T-cell (primary cell): Measurements from ENCODE around the gene TAF4B. TPM values are rescaled to one million over a fixed set of nuclear protein-coding genes. Genes with fewer than 3 reads are reported as not detected.
"Not testable (repeated sequence)": the region's sequence is repeated elsewhere in the genome, so short reads cannot be mapped to it uniquely, and the experiment has no call there.

ENCODE experiments used
- ATAC-seq, 4 experiments: fragments of 200-7000 bp in 3 of 4; fragments of 150-1000 bp in 1 of 4; cut with Tn5 transposase; replicated peaks in 1 of 4; 1 replicate in 3 of 4; 2 replicates in 1 of 4; pipeline ENCODE4 v1.10.0; 2021; ENCODE audit warnings: moderate library complexity in 3 of 4, mild to moderate bottlenecking in 2 of 4, moderate number of reproducible peaks in 1 of 4
- CTCF ChIA-PET, 2 donors: fragments of 300-600 bp; sonication (Branson Sonifier 250); formaldehyde crosslinking; loops; one replicate each; lab custom pipeline; 2022; ENCODE audit warnings: antibody characterized with exemption in 2 of 2; lab: Charles Lee
- POLR2A ChIA-PET, 2 donors: fragments of 300-600 bp; sonication (Branson Sonifier 250); formaldehyde crosslinking; loops; one replicate each; lab custom pipeline; 2022; ENCODE audit warnings: antibody characterized with exemption in 2 of 2; lab: Charles Lee
- DNase-seq, 35 experiments: peaks; one replicate each; pipeline versions ENCODE4 v3.0.0 to v3.0.0-alpha.2; 2013 to 2023
- H3K27ac ChIP-seq: one replicate; pipeline ENCODE4 v1.5.1; 2013; ENCODE audit warnings: low read length
- H3K27me3 ChIP-seq, 2 experiments: replicated peaks in 1 of 2; 1 replicate in 1 of 2; 2 replicates in 1 of 2; pipeline versions ENCODE4 v1.6.1 to v1.7.0; 2013; ENCODE audit warnings: low read length in 1 of 2, mixed read lengths in 1 of 2; ENCODE audit not compliant: control insufficient read depth in 2 of 2, insufficient read depth in 2 of 2; ENCODE audit errors: extremely low read depth in 1 of 2
- H3K36me3 ChIP-seq, 2 donors: 1 replicate in 1 of 2; 2 replicates in 1 of 2; pipeline versions ENCODE4 v1.6.1 to v1.7.0; 2013; ENCODE audit warnings: low read length in 1 of 2; ENCODE audit not compliant: control insufficient read depth in 2 of 2, insufficient read depth in 1 of 2; ENCODE audit errors: extremely low read depth in 1 of 2
- H3K4me1 ChIP-seq, 2 experiments: 1 replicate in 1 of 2; 2 replicates in 1 of 2; pipeline versions ENCODE4 v1.6.1 to v1.7.0; 2013; ENCODE audit warnings: low read length in 2 of 2, mixed read lengths in 1 of 2; ENCODE audit not compliant: insufficient read depth in 2 of 2, control insufficient read depth in 1 of 2; ENCODE audit errors: extremely low read depth in 1 of 2
- H3K4me3 ChIP-seq, 2 donors: 1 replicate in 1 of 2; 2 replicates in 1 of 2; pipeline versions ENCODE4 v1.5.1 to v1.7.0; 2013; ENCODE audit warnings: mild to moderate bottlenecking in 2 of 2, low read length in 1 of 2, moderate library complexity in 1 of 2; ENCODE audit not compliant: control insufficient read depth in 1 of 2; ENCODE audit errors: extremely low read depth in 1 of 2
- H3K9me3 ChIP-seq: 2 replicates; pipeline ENCODE4 v1.7.0; 2013
- H3K27ac Mint-ChIP-seq, 2 donors: one replicate each; pipeline ENCODE4 v1.8.0; 2020 to 2021; ENCODE audit warnings: mild to moderate bottlenecking in 2 of 2, mixed read lengths in 2 of 2
- H3K27me3 Mint-ChIP-seq, 2 donors: one replicate each; pipeline ENCODE4 v1.8.0; 2021 to 2022; ENCODE audit warnings: mixed read lengths in 2 of 2
- H3K36me3 Mint-ChIP-seq: one replicate; pipeline ENCODE4 v1.8.0; 2021; ENCODE audit warnings: mixed read lengths
- H3K4me1 Mint-ChIP-seq, 3 donors: one replicate each; pipeline ENCODE4 v1.8.0; 2020 to 2022; ENCODE audit warnings: mixed read lengths in 3 of 3, mild to moderate bottlenecking in 1 of 3
- H3K4me3 Mint-ChIP-seq, 3 donors: one replicate each; pipeline ENCODE4 v1.8.0; 2020 to 2022; ENCODE audit warnings: mild to moderate bottlenecking in 3 of 3, mixed read lengths in 3 of 3, moderate library complexity in 3 of 3
- H3K9me3 Mint-ChIP-seq, 3 donors: one replicate each; pipeline ENCODE4 v1.8.0; 2020 to 2022; ENCODE audit warnings: mixed read lengths in 3 of 3
- WGBS: methylation state at CpG from one replicate; pipeline ENCODE4 v1.1.5; 2013; ENCODE audit warnings: missing lambda C conversion rate; ENCODE audit not compliant: insufficient coverage; 5-methylcytosine and 5-hydroxymethylcytosine counted together
- total RNA-seq, 35 experiments: library from RNA in 6 of 35; stranded (reverse) in 6 of 35; fragments of 120-200 nt in 1 of 35; gene quantifications; one replicate each; pipeline versions ENCODE4 v1.2.1 to v1.2.4 and lab custom pipeline; 2013 to 2026

Gene TAF4B
- total RNA-seq, 5 donors from 2014 or later (not counting 1 experiment from before 2014, with no cell fraction given) = 9.9 to 17.1 (median 13.2) TPM

DNA sequence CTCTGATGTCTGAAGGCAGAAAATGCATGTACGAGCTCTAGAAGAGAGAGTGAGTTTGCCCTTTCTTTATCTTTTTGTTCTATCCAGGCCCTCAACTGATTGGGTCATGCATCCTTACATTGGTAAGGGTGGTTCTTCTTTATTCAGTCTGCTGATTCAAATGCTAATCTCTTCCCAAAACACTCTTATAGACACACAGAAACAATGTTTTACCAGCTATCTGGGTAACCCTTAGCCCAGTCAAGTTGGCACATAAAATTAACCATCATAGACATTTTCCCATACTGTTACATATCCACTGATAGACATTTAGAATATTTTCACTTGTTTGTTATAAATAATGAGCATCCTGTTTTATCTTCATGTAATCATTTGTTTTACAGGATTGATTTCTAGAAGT lies 141.2 kb downstream of the TAF4B start:
- ChIA-PET CTCF (no interaction called here), POLR2A (no interaction called here)
- no peak overlapping the region for H3K27ac ChIP-seq
- peaks cover 0 to 4% of the 10 kb centered on the region in 2 donors for H3K36me3 ChIP-seq
- no peaks in the 10 kb centered on the region for H3K4me1 Mint-ChIP-seq
- no peak overlapping the region for H3K4me3 ChIP-seq
- DNase-seq (no peak), ATAC-seq (no peak)
- H3K9me3 ChIP-seq = no peaks in the 10 kb centered on the region
- H3K4me1 ChIP-seq = no peaks in the 10 kb centered on the region
- H3K27ac Mint-ChIP-seq = no peak overlapping the region
- WGBS = no CpG with 5 or more reads among the region's 1 CpG
- no peaks in the 10 kb centered on the region for H3K9me3 Mint-ChIP-seq
- no peaks in the 10 kb centered on the region for H3K27me3 ChIP-seq
- no peaks in the 10 kb centered on the region for H3K27me3 Mint-ChIP-seq
- no peak overlapping the region for H3K4me3 Mint-ChIP-seq
- peaks cover 33% of the 10 kb centered on the region for H3K36me3 Mint-ChIP-seq

DNA sequence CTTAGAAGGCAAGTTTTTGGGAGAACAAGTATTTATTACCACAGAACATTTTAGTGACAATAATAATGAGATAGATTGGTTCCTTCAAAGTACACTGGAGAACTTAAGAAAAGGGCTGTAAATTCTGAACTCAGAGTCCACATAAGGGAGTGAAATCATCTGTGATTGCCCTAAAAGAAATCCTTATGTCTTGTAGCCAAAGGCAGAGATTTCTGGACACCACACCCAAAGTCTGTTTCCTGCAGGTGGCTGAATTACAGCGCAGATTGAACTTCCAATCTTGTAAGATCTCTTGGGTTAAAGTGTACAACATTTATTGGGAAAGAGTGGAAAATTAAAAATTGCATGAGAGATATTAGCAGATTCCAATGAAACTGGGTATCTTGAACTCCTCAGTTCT lies 143.8 kb downstream of the TAF4B start:
- no peak overlapping the region for H3K4me3 Mint-ChIP-seq
- H3K27ac ChIP-seq = no peak overlapping the region
- no peak overlapping the region for H3K4me3 ChIP-seq
- no peaks in the 10 kb centered on the region for H3K9me3 ChIP-seq
- H3K27me3 ChIP-seq = no peaks in the 10 kb centered on the region
- peaks cover 0 to 4% of the 10 kb centered on the region in 2 donors for H3K36me3 ChIP-seq
- no CpG with 5 or more reads among the region's 1 CpG for WGBS
- no peaks in the 10 kb centered on the region for H3K27me3 Mint-ChIP-seq
- no peaks in the 10 kb centered on the region for H3K4me1 ChIP-seq
- H3K36me3 Mint-ChIP-seq = peaks cover 41% of the 10 kb centered on the region
- H3K4me1 Mint-ChIP-seq = no peaks in the 10 kb centered on the region
- ChIA-PET CTCF (no interaction called here), POLR2A (no interaction called here)
- no peak overlapping the region for H3K27ac Mint-ChIP-seq
- ATAC-seq = no peak
- H3K9me3 Mint-ChIP-seq = peaks cover 0 to under 1% (median 0%) of the 10 kb centered on the region in 3 donors
- no peak for DNase-seq

DNA sequence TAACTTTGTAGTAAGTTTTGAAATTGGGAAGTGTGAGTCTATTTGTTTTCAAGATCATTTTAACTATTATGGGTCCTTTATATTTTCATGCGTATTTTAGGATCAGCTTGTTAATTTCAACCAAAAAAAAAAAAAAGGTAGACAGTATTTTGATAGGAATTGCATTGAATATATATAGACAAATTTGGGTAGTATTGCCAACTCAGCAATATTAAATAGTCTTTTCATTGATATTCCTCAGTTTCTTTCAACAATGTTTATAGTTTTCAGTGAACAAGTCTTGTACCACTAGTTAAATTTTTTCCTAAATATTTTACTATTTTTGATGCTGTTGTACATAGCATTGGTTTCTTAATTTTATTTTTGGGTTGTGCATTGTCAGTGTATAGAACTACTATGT lies 149.9 kb downstream of the TAF4B start:
- no CpG with 5 or more reads among the region's 1 CpG for WGBS

DNA sequence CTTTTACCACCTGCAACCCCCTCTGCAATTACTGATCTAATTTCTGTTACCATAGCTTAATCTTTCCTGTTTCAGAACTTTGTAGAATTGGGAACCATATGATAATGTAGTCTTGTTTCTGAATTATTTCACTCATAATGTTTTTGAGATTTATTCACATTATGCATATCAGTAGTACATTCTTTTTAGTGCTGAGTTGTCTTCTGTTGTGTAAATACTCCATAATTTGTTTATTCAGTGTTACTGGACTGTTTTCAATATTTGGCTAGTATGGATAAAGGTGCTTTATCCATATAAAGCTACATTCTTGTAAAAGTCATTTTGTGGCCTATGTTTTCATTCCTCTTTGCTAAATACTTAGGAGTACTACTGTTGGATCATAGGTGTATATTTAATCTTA lies 152.5 kb downstream of the TAF4B start:
- Mint-ChIP-seq H3K27me3 (no peaks in the 10 kb centered on the region), H3K4me1 (peaks cover 0 to 2% (median 0%) of the 10 kb centered on the region in 3 donors), H3K36me3 (peaks cover 23% of the 10 kb centered on the region), H3K27ac (no peak overlapping the region), H3K4me3 (no peak overlapping the region), H3K9me3 (peaks cover 0 to 3% (median 0%) of the 10 kb centered on the region in 3 donors)
- ChIA-PET POLR2A (no interaction called here), CTCF (interaction anchor here in 1 of 2 donors (1.0 kb wide), 1 partner anchor 267 kb away, joined by 3 read pairs; no protein-coding TSS in a partner anchor)
- no peak overlapping the region for H3K27ac ChIP-seq
- H3K27me3 ChIP-seq = no peaks in the 10 kb centered on the region
- H3K4me1 ChIP-seq = no peaks in the 10 kb centered on the region
- H3K9me3 ChIP-seq = no peaks in the 10 kb centered on the region
- H3K36me3 ChIP-seq = no peaks in the 10 kb centered on the region
- no peak overlapping the region for H3K4me3 ChIP-seq
- no peak for DNase-seq
- no peak for ATAC-seq

More for the DNA sequence above, 149.9 kb downstream of the TAF4B start:
- Mint-ChIP-seq H3K36me3 (peaks cover 23% of the 10 kb centered on the region), H3K4me1 (no peaks in the 10 kb centered on the region), H3K27me3 (no peaks in the 10 kb centered on the region), H3K27ac (no peak overlapping the region), H3K9me3 (peaks cover 0 to 3% (median 0%) of the 10 kb centered on the region in 3 donors), H3K4me3 (no peak overlapping the region)
- ATAC-seq = no peak
- DNase-seq = no peak
- Histone ChIP-seq H3K27ac (no peak overlapping the region), H3K4me1 (no peaks in the 10 kb centered on the region), H3K4me3 (no peak overlapping the region), H3K9me3 (no peaks in the 10 kb centered on the region), H3K27me3 (no peaks in the 10 kb centered on the region), H3K36me3 (no peaks in the 10 kb centered on the region)
- ChIA-PET POLR2A (no interaction called here), CTCF (interaction anchor here (0.6 to 2.4 kb wide), 3 partner anchors 8 to 179 kb away, joined by 3 to 11 read pairs (median 3); no protein-coding TSS in a partner anchor)

DNA sequence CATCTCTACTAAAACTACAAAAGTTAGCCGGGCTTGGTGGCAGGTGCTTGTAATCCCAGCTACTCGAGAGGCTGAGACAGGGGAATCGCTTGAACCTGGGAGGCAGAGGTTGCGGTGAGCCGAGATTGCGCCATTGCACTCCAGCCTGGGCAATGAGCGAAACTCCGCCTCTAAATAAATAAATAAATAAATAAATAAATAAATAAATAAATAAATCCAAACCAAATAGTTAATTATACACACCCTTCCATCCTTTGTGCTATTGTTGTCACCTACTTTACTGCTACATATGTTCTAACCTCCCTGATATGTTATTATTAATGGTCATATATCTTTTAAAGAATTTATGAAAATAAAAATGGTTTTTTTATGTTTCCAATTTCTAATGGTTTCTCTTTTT lies 155.3 kb downstream of the TAF4B start:
- CTCF ChIA-PET, POLR2A ChIA-PET, H3K27ac Mint-ChIP-seq, H3K27ac ChIP-seq, H3K4me3 Mint-ChIP-seq, H3K4me1 Mint-ChIP-seq, H3K9me3 ChIP-seq, H3K27me3 Mint-ChIP-seq, H3K36me3 ChIP-seq, H3K27me3 ChIP-seq, H3K9me3 Mint-ChIP-seq, H3K4me1 ChIP-seq, DNase-seq, ATAC-seq, H3K4me3 ChIP-seq: not testable (repeated sequence)
- H3K36me3 Mint-ChIP-seq = peaks cover 12% of the 10 kb centered on the region
- WGBS = no CpG with 5 or more reads among the region's 8 CpGs

DNA sequence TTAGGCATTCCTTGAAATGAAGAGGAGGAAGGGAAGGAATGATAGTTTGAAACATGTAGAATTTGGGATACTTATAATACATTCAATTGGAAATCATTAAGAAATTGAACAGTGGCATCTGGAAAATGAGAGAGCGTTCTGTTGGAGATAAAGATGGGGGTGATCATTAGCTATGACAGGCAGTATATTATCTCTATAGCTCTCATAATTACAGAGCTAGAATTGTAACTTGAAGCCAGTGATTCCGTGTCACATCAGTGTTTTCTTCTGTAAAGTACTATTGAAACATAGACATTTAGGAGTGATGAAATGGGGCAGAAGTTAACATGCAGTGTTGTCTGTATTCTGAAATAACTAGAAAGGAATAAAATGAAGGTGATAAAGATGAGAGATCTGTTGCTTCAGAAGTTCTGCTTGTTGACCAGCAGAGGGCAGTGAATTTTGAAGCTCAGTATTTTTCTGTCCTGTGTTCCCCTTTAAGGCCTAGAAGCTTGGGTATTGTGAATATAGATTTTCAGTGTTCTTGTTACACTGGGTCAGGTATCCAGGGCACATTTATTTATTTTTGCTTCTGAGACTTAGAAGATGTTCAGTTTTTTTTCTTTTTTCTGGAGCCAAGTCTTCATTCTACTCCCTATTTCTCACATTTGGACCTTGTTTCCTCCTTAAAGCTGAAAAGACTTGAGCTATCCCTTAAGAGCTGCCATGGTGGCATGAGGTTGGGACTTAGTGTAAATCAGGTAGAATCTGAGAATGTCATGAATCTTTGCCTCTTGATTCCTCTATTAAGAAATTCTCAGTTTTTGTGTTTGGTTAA lies 157.4 kb downstream of the TAF4B start:
- no peaks in the 10 kb centered on the region for H3K27me3 Mint-ChIP-seq
- no CpG with 5 or more reads among the region's 2 CpGs for WGBS
- ATAC-seq = peak in 2 of 4 experiments; percentile 40 to 53
- ChIA-PET POLR2A (no interaction called here), CTCF (interaction anchor here (0.6 to 2.1 kb wide), 5 partner anchors 8 to 266 kb away, joined by 3 to 11 read pairs (median 6); no protein-coding TSS in a partner anchor)
- Histone ChIP-seq H3K4me3 (no peak overlapping the region), H3K36me3 (no peaks in the 10 kb centered on the region), H3K27ac (no peak overlapping the region), H3K27me3 (no peaks in the 10 kb centered on the region), H3K9me3 (no peaks in the 10 kb centered on the region), H3K4me1 (no peaks in the 10 kb centered on the region)
- peak in 1 of 35 experiments; percentile 52 for DNase-seq
- H3K4me1 Mint-ChIP-seq = peaks cover 0 to 2% (median 0%) of the 10 kb centered on the region in 3 donors
- no peak overlapping the region for H3K4me3 Mint-ChIP-seq
- H3K36me3 Mint-ChIP-seq = peaks cover 11% of the 10 kb centered on the region
- H3K27ac Mint-ChIP-seq = no peak overlapping the region
- no peaks in the 10 kb centered on the region for H3K9me3 Mint-ChIP-seq
